Measurements from ENCODE around the gene PIAS4. TPM values are rescaled to one million over a fixed set of nuclear protein-coding genes. Genes with fewer than 3 reads are reported as not detected.
"Not testable (repeated sequence)": the region's sequence is repeated elsewhere in the genome, so short reads cannot be mapped to it uniquely, and the experiment has no call there.

Gene PIAS4
- total RNA-seq, 2 donors from 2014 or later, result 10.9 to 11.4 TPM

GRCh38 chr19:4009990-4010807, 2.7 kb downstream of the PIAS4 start:
- no peak for DNase-seq (ENCODE audit: low spot score)
- H3K36me3 ChIP-seq, result peaks cover 23% of the 10 kb centered on the region
- peak overlapping the region in 1 of 2 donors; percentile 31 for H3K27ac ChIP-seq
- no peak for TF ChIP-seq CTCF (IDR thresholded peaks at IDR 0.05)
- peaks cover 0 to 67% of the 10 kb centered on the region in 2 donors for H3K4me1 ChIP-seq
- no peaks in the 10 kb centered on the region for H3K27me3 ChIP-seq
- no peak overlapping the region for H3K4me3 ChIP-seq
- H3K9me3 ChIP-seq, result no peaks in the 10 kb centered on the region

- Histone ChIP-seq H3K4me3 (no peak overlapping the region), H3K36me3 (peaks cover 28% of the 10 kb centered on the region), H3K9me3 (no peaks in the 10 kb centered on the region), H3K27me3 (no peaks in the 10 kb centered on the region), H3K4me1 (peaks cover 0 to 71% of the 10 kb centered on the region in 2 donors), H3K27ac (peak overlapping the region in 1 of 2 donors; percentile 31)
- no peak for DNase-seq (ENCODE audit: low spot score)
- no peak for TF ChIP-seq CTCF (IDR thresholded peaks at IDR 0.05)
These were observed 3.2 kb downstream of the PIAS4 start for GRCh38 chr19:4010808-4011110.

- H3K9me3 ChIP-seq; DNase-seq (ENCODE audit: low spot score); H3K4me3 ChIP-seq; H3K27me3 ChIP-seq: not testable (repeated sequence)
- Histone ChIP-seq H3K4me1 (peaks cover 0 to 76% of the 10 kb centered on the region in 2 donors), H3K27ac (peak overlapping the region in 1 of 2 donors; percentile 31), H3K36me3 (peaks cover 28% of the 10 kb centered on the region)
These were observed 3.9 kb downstream of the PIAS4 start for GRCh38 chr19:4011430-4011829.

GRCh38 chr19:4012092-4012974, 4.8 kb downstream of the PIAS4 start:
- Histone ChIP-seq H3K27me3 (no peaks in the 10 kb centered on the region), H3K27ac (no peak overlapping the region), H3K4me1 (peaks cover 0 to 72% of the 10 kb centered on the region in 2 donors), H3K36me3 (peaks cover 28% of the 10 kb centered on the region), H3K4me3 (no peak overlapping the region), H3K9me3 (no peaks in the 10 kb centered on the region)
- no peak for TF ChIP-seq CTCF (IDR thresholded peaks at IDR 0.05)
- DNase-seq (ENCODE audit: low spot score), result no peak

GRCh38 chr19:4012975-4013634, 5.6 kb downstream of the PIAS4 start:
- H3K27ac ChIP-seq, result no peak overlapping the region
- DNase-seq (ENCODE audit: low spot score), result no peak
- H3K9me3 ChIP-seq, result no peaks in the 10 kb centered on the region
- H3K36me3 ChIP-seq, result peaks cover 28% of the 10 kb centered on the region
- no peak for TF ChIP-seq CTCF (IDR thresholded peaks at IDR 0.05)
- H3K27me3 ChIP-seq, result no peaks in the 10 kb centered on the region
- no peak overlapping the region for H3K4me3 ChIP-seq
- H3K4me1 ChIP-seq, result peaks cover 0 to 72% of the 10 kb centered on the region in 2 donors

Measured in right atrium auricular region (tissue), 2 donors.